Mesendoderm (in vitro differentiated cells): ENCODE results near the gene PCBP1.

ENCODE experiments used
- DNase-seq: peaks from one replicate; pipeline ENCODE4 v3.0.0; 2013
- H2AK5ac ChIP-seq: 2 replicates; pipeline ENCODE4 v1.6.1; 2013; ENCODE audit warnings: low read length, inconsistent platforms
- H2BK120ac ChIP-seq: 2 replicates; pipeline ENCODE4 v1.6.1; 2013; ENCODE audit warnings: low read depth, mild to moderate bottlenecking, low read length, moderate library complexity, mixed read lengths
- H2BK15ac ChIP-seq: replicated peaks from 2 replicates; pipeline ENCODE4 v1.6.1; 2013; ENCODE audit warnings: low read depth, mild to moderate bottlenecking, moderate library complexity
- H2BK5ac ChIP-seq: 2 replicates; pipeline ENCODE4 v1.6.1; 2013; ENCODE audit warnings: low read length, inconsistent platforms
- H3K18ac ChIP-seq: 2 replicates; pipeline ENCODE4 v1.6.1; 2013; ENCODE audit warnings: mild to moderate bottlenecking, low read length, mixed read lengths
- H3K23ac ChIP-seq: one replicate; pipeline ENCODE4 v1.6.1; 2013; ENCODE audit warnings: low read length
- H3K27ac ChIP-seq: 2 replicates; pipeline ENCODE4 v1.5.1; 2013; ENCODE audit warnings: low read depth, mild to moderate bottlenecking, inconsistent platforms, low read length, moderate library complexity
- H3K27me3 ChIP-seq: 2 replicates; pipeline ENCODE4 v1.6.1; 2013; ENCODE audit warnings: low read length, control low read depth, mild to moderate bottlenecking, inconsistent platforms; ENCODE audit not compliant: insufficient read depth, poor library complexity
- H3K36me3 ChIP-seq: 2 replicates; pipeline ENCODE4 v1.6.1; 2013; ENCODE audit warnings: low read length, inconsistent platforms; ENCODE audit not compliant: control insufficient read depth, insufficient read depth
- H3K4ac ChIP-seq: one replicate; pipeline ENCODE4 v1.6.1; 2013; ENCODE audit warnings: low read depth, mild to moderate bottlenecking, low read length, moderate library complexity
- H3K4me1 ChIP-seq: 2 replicates; pipeline ENCODE4 v1.6.1; 2013; ENCODE audit warnings: low read depth, low read length, inconsistent platforms; ENCODE audit not compliant: control insufficient read depth
- H3K4me2 ChIP-seq: 2 replicates; pipeline ENCODE4 v1.6.1; 2013; ENCODE audit warnings: low read length
- H3K4me3 ChIP-seq: 2 replicates; pipeline ENCODE4 v1.5.1; 2013; ENCODE audit warnings: mild to moderate bottlenecking, low read length
- H3K56ac ChIP-seq: one replicate; pipeline ENCODE4 v1.6.1; 2013; ENCODE audit warnings: low read length
- H3K79me1 ChIP-seq: 2 replicates; pipeline ENCODE4 v1.6.1; 2013; ENCODE audit warnings: low read length, inconsistent platforms
- H3K79me2 ChIP-seq: 2 replicates; pipeline ENCODE4 v1.6.1; 2013; ENCODE audit warnings: mild to moderate bottlenecking, low read length; ENCODE audit not compliant: control insufficient read depth, insufficient read depth
- H3K9ac ChIP-seq: 2 replicates; pipeline ENCODE4 v1.6.1; 2013; ENCODE audit warnings: low read length, inconsistent platforms
- H4K5ac ChIP-seq: one replicate; pipeline ENCODE4 v1.6.1; 2013; ENCODE audit warnings: low read length
- H4K8ac ChIP-seq: one replicate; pipeline ENCODE4 v1.6.1; 2013; ENCODE audit warnings: low read depth, mild to moderate bottlenecking, control low read depth, low read length, moderate library complexity
- WGBS: extraction: QIAGEN DNeasy Blood & Tissue Kit; methylation state at CpG from one replicate; pipeline ENCODE4 v1.1.7; 2013; ENCODE audit warnings: low lambda C conversion rate, missing lambda C conversion rate; ENCODE audit not compliant: insufficient coverage; ENCODE audit errors: extremely low coverage; 5-methylcytosine and 5-hydroxymethylcytosine counted together

Gene PCBP1

DNA sequence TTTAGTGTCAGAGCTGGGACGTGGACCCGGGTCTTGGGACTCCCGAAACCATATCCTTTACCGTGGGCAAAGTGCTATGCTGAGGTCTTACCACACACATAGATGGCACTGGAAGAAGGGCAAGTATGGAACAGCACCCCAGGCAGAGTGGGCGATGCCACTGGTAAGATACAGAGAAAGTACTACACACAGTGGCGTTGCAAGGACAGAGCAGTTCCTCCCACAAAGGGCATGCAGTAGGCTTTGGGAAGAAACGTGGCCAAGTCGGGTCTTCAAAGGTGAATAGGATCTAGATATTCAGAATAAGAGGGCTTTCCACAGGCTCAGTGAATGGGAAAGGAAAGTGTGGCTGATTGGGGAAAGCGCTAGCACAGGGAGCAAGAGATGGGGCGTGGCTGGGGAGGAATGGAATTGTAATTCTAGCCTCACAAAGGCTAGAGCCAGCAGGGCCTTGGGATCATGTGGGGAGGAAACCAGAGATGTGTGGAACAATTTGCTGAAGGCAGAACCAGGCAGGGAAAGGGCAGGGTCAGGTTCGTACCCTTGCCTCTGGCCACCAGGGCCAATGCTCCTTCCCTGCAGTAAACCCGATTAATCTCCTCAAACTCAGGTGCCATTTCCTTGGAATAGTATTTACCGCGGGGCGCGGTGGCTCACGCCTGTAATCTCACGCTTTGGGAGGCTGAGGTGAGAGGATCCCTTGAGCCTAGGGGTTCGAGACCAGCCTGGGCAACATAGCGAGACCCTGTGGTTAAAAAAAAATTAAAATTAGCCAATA, 36.0 kb downstream of the PCBP1 start:
- Histone ChIP-seq H3K23ac (no peak overlapping the region), H3K4me1 (peaks cover 5% of the 10 kb centered on the region), H3K4me2 (peak overlapping the region; percentile 23), H2BK15ac (no peak overlapping the region), H2AK5ac (no peak overlapping the region), H3K4me3 (no peak overlapping the region), H4K8ac (peak overlapping the region; percentile 60), H3K27ac (peak overlapping the region; percentile 99), H3K36me3 (no peaks in the 10 kb centered on the region), H3K18ac (peak overlapping the region; percentile 99), H3K9ac (peak overlapping the region; percentile 99), H3K27me3 (no peaks in the 10 kb centered on the region), H4K5ac (peak overlapping the region; percentile 14), H2BK5ac (peak overlapping the region; percentile 74), H3K79me2 (no peaks in the 10 kb centered on the region), H3K4ac (peak overlapping the region; percentile 89), H2BK120ac (no peak overlapping the region), H3K56ac (peak overlapping the region; percentile 97), H3K79me1 (no peaks in the 10 kb centered on the region)
- DNase-seq = peak; percentile 97
- WGBS = no CpG with 5 or more reads among the region's 20 CpGs

GRCh38 chr2:70123829-70124116, 36.5 kb downstream of the PCBP1 start:
- peak overlapping the region; percentile 99 for H3K27ac ChIP-seq
- peaks cover 5% of the 10 kb centered on the region for H3K4me1 ChIP-seq
- H3K4me3 ChIP-seq = no peak overlapping the region

GRCh38 chr2:70124983-70125480, 37.8 kb downstream of the PCBP1 start:
- Histone ChIP-seq H2BK5ac (peak overlapping the region; percentile 85), H3K56ac (peak overlapping the region; percentile 97), H4K5ac (no peak overlapping the region), H3K4me2 (peak overlapping the region; percentile 91), H4K8ac (no peak overlapping the region), H2BK120ac (peak overlapping the region; percentile 89), H3K36me3 (no peaks in the 10 kb centered on the region), H3K4me3 (peak overlapping the region; percentile 70), H2AK5ac (no peak overlapping the region), H3K27me3 (no peaks in the 10 kb centered on the region), H3K79me2 (no peaks in the 10 kb centered on the region), H3K4ac (peak overlapping the region; percentile 98), H3K27ac (peak overlapping the region; percentile 99), H3K4me1 (peaks cover 2% of the 10 kb centered on the region), H3K9ac (peak overlapping the region; percentile 97), H3K23ac (peak overlapping the region; percentile 80), H2BK15ac (no peak overlapping the region), H3K18ac (peak overlapping the region; percentile 96), H3K79me1 (no peaks in the 10 kb centered on the region)
- DNase-seq = peak; percentile 66
- no CpG with 5 or more reads among the region's 36 CpGs for WGBS

More at GRCh38 chr2:70123829-70124116, 36.5 kb downstream of the PCBP1 start:
- Histone ChIP-seq H3K4ac (peak overlapping the region; percentile 89), H2BK15ac (no peak overlapping the region), H2AK5ac (no peak overlapping the region), H3K27me3 (no peaks in the 10 kb centered on the region), H4K5ac (no peak overlapping the region), H3K18ac (peak overlapping the region; percentile 99), H3K9ac (peak overlapping the region; percentile 99), H2BK5ac (peak overlapping the region; percentile 74), H3K36me3 (no peaks in the 10 kb centered on the region), H2BK120ac (no peak overlapping the region), H4K8ac (peak overlapping the region; percentile 60), H3K56ac (peak overlapping the region; percentile 97), H3K23ac (no peak overlapping the region), H3K4me2 (peak overlapping the region; percentile 23), H3K79me1 (no peaks in the 10 kb centered on the region), H3K79me2 (no peaks in the 10 kb centered on the region)
- WGBS = no CpG with 5 or more reads among the region's 11 CpGs
- DNase-seq = no peak

DNA sequence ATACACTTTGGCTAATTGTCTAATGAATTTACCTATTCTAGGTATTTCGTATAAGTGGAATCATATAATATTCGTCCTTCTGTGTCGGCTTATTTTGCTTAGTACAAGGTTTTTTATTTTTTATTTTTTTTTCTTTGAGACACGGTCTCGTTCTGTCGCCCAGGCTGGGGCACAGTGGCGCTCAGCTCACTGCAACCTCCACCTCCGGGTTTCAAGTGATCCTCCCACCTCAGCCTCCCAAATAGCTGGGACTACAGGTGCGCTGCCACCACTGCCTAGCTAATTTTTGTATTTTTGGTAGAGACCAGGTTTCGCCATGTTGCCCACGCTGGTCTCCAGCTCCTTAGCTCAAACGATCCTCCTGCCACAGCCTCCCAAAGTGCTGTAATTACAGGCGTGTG, 38.2 kb downstream of the PCBP1 start:
- no peak overlapping the region for H4K5ac ChIP-seq
- H3K27me3 ChIP-seq = no peaks in the 10 kb centered on the region
- peak overlapping the region; percentile 99 for H3K27ac ChIP-seq
- H3K4me1 ChIP-seq = peaks cover 2% of the 10 kb centered on the region
- no peak overlapping the region for H2BK120ac ChIP-seq
- peak overlapping the region; percentile 96 for H3K18ac ChIP-seq
- H3K4ac ChIP-seq = peak overlapping the region; percentile 98
- no peak overlapping the region for H2BK5ac ChIP-seq
- H3K9ac ChIP-seq = peak overlapping the region; percentile 97
- WGBS = no CpG with 5 or more reads among the region's 13 CpGs
- no peak overlapping the region for H3K23ac ChIP-seq
- H3K56ac ChIP-seq = peak overlapping the region; percentile 97
- no peak for DNase-seq
- H3K4me2 ChIP-seq = no peak overlapping the region
- H3K36me3 ChIP-seq = no peaks in the 10 kb centered on the region
- H3K79me1 ChIP-seq = no peaks in the 10 kb centered on the region
- H2AK5ac ChIP-seq = no peak overlapping the region
- H3K4me3 ChIP-seq = no peak overlapping the region
- no peak overlapping the region for H4K8ac ChIP-seq
- H3K79me2 ChIP-seq = no peaks in the 10 kb centered on the region
- H2BK15ac ChIP-seq = no peak overlapping the region

DNA sequence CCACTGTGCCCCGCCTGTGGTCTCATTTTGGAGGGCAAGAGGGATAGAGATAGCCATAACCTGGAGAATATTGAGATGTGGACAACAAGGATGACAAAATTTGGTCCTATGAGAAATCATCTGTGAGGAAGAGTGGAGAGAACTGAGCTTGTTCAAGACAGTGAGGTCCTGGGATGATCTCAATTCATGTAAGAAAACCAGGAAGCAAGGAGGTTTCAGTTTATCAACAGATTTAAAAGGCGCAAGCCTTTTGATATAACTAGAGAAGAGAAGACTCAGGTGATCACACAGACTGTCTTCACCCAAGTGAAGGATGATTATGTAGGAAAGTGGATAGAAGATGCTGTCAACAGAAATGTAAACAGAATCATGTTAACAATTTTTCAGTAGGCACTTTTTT, 39.1 kb downstream of the PCBP1 start:
- no CpG with 5 or more reads among the region's 2 CpGs for WGBS
- Histone ChIP-seq H4K8ac (no peak overlapping the region), H3K4me1 (peaks cover 2% of the 10 kb centered on the region), H3K4me3 (no peak overlapping the region), H3K23ac (no peak overlapping the region), H3K79me2 (no peaks in the 10 kb centered on the region), H3K4ac (no peak overlapping the region), H2BK5ac (no peak overlapping the region), H2BK15ac (no peak overlapping the region), H3K27ac (no peak overlapping the region), H3K27me3 (no peaks in the 10 kb centered on the region), H3K79me1 (no peaks in the 10 kb centered on the region), H3K4me2 (no peak overlapping the region), H3K18ac (no peak overlapping the region), H3K9ac (no peak overlapping the region), H2BK120ac (no peak overlapping the region), H4K5ac (no peak overlapping the region), H3K36me3 (no peaks in the 10 kb centered on the region), H3K56ac (no peak overlapping the region), H2AK5ac (no peak overlapping the region)
- DNase-seq = no peak
